Measurements from ENCODE around the gene CPN2.

Gene CPN2

DNA sequence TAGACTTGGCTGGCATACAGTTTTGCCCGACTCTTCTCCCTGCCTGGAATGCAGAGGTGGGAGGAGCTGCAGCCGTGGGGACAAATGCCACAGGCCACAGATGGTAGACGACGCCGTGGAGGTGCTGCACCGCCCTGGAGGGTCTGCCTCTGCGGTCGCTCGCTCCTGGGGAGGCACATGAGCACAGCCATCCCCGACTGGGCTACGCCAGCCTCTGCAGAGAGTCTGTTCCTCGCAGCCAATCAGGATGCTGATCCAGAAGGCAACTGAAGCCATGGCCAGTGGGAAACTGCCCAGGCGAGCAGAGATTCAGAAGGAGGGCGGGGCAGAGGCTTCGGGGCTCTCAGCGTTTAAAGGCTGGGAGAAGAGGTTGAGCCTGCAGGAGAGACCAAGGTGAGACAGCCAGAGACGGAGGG, 30.3 kb upstream of the CPN2 start:
- in situ Hi-C loops (cut with HindIII; ENCODE audit: low sequenced_read_pairs): no loop called here

DNA sequence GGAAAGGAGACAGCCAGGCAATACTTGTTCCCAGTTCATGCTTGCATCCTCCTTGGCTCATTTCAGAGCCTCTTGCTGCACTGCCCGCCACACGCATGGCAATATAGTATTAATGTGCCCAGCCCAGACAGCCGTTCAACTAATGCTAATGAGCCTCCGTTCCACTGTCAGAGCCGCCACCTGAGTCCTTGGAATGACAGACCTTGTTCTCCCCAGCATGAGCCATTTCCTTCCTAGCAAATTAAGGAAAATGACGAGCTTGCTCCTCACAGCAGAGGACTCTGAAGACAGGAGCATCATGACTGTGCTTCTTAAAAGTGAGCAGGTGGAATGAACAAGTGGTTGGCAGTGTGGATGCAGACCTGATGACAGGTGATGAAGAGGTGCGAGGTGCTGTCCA, 29.2 kb upstream of the CPN2 start:
- in situ Hi-C loops (cut with HindIII; ENCODE audit: low sequenced_read_pairs): no loop called here

DNA sequence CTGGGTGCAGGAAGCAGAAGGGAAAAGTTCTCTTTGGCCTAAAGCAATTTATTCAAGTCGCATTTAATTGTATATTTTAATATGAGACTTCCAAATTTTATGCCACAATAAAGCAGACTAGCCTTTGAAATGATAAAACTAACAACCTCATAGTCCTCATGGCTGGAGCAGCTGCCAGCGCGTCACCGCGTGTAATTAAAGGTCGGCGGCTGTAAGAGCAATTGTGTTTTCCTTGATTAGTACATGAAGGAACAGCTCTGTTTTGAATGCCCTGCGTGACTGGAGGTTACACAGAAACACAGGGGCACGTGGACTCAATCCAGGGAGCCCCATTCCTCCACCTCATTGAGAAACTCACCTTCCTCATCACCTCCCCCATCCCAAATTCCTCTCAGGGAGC, 28.5 kb upstream of the CPN2 start:
- in situ Hi-C loops (cut with HindIII; ENCODE audit: low sequenced_read_pairs): no loop called here

DNA sequence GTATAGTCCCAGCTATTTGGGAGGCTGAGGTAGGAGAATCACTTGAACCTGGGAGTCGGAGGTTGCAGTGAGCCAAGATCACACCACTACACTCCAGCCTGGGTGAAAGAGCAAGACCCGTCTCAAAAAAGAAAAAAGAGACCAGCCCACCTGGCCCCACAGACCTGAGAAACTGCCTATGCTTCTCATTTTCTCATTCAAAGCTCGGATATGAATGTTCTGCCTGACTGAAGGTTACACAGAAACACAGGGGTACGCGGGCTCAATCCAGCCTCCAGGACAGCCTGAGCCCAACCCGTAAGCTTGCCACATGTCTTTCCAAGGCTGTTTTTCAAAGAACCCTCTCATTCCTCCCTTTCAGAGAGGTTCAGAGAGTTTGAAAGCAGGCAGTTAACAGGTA, 28.1 kb upstream of the CPN2 start:
- in situ Hi-C loops (cut with HindIII; ENCODE audit: low sequenced_read_pairs): no loop called here

DNA sequence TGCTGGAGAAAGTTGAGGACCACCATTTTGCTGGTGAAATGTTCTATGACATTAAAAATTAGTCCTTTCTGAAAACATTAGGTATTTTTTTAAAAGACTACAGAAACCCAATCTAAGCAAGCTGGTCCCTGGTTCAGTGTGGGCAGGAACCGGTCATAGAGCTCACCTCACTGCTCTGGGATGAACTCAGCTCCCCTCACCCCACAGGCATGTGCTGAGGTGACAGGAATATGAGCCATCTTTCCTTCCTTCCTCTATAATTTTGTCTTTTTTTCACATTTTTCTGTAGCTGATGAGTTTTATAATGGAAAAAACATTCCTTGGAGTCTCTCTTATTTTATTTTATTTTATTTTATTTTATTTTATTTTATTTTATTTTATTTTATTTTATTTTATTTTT, 26.6 kb upstream of the CPN2 start:
- in situ Hi-C loops (cut with HindIII; ENCODE audit: low sequenced_read_pairs): no loop called here

DNA sequence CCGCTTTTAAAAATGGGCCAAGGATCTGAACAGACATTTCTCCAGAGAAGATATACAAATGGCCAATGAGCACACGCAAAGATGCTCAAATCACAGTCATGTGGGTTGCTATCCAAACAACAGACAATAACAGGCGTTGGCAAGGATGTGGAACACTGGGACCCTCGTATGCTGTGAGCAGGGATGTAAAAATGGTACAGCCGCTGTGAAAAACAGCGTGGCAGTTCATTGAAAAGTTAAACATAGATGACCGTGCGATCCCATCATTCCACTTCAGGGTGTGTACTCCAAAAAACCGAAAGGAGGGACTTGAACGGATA, 25.1 kb upstream of the CPN2 start:
- in situ Hi-C loops (cut with HindIII; ENCODE audit: low sequenced_read_pairs): no loop called here

DNA sequence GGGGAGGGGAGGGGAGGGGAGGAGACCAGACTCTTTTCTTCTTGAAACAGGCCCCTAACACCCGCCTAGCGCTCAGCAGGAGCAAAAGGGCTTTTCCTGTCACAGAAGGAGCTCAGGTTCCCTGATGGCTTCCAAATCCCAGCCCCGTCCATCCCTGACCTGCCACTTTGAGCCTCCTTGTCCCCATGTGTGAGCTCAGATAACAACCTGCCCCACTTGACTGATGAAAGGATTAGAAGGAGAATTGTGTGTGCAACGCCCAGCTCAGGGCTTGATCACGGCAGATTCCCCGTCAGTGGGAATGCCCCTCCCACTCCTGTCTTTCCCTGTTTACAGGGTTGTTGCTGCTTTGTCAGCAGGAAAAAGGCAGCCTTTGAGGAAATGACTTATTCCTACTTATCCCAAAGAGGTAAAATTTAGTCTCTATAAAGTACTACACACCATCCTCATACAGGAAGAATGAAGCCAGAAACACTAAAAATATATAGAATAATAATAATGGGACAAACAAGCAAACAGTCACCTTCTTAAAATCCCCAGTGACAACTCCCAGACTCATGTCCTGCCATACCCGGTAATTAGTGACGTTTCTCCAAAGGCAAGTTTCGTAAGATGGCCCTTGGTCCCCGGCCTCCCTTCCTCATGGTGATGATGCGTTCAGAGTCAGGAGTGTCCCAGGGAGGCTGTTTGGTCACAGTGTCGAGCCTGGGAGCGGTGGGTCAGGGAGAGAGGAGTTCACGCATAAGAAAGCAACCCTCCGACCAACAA, 24.5 kb upstream of the CPN2 start:
- in situ Hi-C loops (cut with HindIII; ENCODE audit: low sequenced_read_pairs): no loop called here

DNA sequence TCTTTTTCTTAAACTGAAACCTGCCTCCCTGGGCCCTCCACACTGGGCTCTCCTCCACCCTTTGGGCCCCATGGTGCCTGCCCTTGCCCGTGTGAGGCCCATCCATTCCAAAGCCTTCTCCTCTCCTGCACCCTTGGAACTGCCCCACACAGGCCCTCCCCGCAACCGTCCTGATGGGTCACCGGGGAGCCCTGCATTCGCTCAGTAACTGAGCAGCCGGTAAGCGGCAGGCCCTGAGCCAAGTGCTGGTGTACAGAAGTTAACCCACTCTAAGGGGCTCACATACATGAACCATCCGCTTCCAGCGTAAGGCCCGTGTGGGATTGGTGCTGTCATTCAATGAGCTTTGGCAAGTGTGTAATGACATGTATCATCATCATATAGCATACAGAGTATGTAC, 23.8 kb upstream of the CPN2 start:
- in situ Hi-C loops (cut with HindIII; ENCODE audit: low sequenced_read_pairs): no loop called here

DNA sequence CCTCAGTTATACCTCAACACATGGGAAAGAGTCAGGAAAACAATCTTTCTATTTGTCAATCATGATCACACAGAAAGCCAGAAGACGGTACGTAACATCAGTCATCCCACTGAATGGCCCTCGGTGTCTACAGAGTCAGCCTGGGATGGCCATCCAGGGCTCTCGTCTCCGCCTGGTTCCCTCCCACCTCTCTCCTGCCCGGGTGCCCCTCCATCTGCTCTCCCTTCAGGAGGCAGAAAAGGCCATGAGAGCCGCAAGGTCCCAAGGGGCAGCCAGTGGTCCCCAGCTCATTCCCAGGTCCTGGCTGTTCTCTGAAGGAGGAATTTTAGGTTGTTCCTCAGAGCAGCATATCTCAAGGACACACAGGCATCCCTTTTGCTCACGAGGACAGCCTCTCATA, 22.8 kb upstream of the CPN2 start:
- in situ Hi-C loops (cut with HindIII; ENCODE audit: low sequenced_read_pairs): no loop called here

DNA sequence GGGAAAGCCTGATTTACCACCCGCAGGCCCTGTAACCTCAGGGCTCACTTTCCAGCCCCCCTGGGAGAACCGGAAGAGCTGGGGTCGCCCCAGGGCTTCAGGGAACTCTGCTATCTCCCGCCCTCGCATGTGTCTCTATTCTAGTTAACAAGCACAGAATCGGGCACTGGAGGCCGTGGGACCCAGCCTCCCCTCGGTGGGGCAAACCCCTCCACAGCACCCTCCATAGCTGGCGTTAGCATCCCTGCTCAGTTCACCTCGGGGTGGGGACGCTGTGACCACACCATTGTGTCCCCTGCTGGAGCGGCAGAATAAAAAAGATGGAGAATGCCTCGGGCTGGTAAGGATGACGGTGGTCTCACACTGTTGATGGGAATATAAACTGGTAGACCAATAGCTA, 21.9 kb upstream of the CPN2 start:
- in situ Hi-C loops (cut with HindIII; ENCODE audit: low sequenced_read_pairs): no loop called here

DNA sequence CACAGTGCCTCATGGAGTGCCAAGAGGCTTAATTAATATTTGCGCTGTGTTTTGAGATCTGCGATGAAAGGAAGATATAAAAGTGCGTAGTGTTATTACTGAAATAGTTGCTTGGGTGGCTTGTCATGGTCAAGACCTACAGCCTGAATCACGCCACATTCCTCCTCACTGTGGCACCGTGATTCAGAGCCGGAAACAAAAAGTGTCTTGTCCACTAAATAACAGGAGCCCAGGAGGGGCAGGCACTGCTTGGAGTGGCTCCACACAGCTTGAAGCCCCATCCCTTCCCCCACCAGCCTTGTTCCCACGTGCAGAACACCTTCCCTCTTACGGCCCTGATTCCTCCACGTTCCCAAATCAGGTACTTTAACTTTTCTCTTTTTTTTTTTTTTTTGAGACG, 19.6 kb upstream of the CPN2 start:
- in situ Hi-C loops (cut with HindIII; ENCODE audit: low sequenced_read_pairs): no loop called here

DNA sequence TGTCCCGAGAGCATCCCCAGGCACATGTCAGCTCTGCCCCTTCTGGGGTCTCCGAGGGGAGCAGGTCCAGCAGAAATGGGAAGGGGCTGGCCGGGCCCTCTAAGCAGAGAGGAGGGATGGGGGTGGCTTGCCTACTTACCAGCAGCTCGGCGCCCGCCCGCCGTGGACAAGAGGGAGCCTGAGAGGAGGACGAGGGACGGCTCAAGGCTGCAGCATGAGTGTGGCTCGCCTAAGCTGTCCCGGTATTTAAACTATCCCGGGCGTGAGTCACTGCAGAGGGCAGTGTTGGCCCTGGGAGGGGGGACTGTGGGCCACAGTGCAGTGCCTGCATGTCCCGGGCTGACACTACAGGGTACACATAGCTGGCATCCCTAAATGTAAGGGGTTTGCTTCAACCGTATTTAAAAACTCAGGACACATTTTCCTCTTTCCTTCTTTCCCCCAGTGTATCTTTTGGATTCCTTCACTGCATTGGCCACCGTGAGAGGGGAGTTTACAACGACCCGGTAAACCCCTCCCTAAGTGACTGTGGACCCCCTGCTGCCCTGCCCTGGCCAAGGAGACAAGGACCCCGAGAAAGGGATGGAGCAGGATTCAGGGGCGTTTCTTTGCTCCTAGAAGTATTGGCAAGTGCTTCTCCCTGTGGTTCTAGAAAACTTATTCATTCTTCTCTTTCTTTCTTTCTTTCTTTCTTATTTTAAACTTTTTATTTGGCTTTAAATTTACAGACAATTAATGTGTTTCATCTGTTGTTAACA, 18.6 kb upstream of the CPN2 start, which contains the start of gene LRRC15:
LRRC15 (minus strand) TSS at position 222 of the 758 bp plus-strand sequence. CDS start 8,700 bp downstream, outside the sequence.
- in situ Hi-C loops (cut with HindIII; ENCODE audit: low sequenced_read_pairs): no loop called here

DNA sequence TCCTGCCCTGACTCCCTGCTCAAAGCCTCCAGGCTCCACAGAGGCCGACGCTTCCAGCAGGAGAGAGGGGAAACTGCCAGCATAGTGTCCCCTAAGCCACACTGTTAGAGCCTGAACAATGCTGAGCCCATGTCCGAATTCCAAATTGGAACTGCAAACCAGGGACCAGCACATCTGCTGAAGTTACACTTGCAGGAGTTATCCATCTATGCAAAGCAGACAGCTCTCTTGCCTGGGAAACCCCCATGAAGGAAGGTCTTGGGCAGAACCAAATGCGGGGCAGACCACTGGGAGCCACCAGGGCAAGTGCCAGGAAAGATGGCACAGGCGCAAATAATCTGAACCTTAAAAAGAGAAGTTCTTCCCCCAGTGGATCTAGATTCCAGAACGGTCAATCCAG, 17.8 kb upstream of the CPN2 start:
- in situ Hi-C loops (cut with HindIII; ENCODE audit: low sequenced_read_pairs): no loop called here

DNA sequence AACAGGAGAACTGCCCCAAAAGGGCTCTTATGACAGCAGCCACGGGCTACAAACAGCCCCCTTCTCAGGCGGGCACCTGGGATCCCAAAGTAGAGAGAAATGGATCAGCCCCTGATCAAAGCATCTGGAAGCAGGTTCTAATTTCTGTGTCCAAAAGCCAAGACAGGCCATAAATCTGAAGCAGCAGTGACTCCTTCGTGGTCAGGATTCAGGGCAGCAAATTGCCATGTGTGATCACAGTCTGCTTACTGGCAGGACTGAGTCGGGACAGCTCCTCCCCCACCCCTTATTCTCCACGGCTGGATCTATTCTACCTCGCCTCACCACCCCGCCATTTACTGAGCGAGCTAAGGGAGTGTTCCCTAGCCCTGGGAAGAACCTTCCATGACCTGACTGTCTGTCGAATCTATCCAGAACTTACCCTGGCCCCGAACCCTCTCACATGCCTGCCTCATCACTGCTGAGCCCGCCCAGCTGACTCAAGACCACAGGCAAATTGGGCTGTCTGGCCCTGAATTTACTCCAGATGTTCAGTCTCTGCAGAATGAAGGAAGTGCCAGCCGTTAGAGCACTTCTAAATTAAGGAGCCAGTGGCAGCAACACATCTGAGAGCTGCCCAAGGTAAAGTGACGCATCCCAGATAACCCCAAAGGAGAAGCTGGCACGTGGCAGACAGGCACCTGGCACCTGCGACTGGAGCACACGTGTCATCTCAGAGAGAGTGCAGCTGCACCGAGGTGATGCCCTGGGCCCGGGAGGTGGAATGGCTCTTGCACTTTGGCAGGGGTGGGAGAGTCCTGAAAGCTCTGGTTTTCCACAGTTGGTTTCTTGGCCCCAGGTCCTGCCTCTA, 17.1 kb upstream of the CPN2 start:
- in situ Hi-C loops (cut with HindIII; ENCODE audit: low sequenced_read_pairs): no loop called here

DNA sequence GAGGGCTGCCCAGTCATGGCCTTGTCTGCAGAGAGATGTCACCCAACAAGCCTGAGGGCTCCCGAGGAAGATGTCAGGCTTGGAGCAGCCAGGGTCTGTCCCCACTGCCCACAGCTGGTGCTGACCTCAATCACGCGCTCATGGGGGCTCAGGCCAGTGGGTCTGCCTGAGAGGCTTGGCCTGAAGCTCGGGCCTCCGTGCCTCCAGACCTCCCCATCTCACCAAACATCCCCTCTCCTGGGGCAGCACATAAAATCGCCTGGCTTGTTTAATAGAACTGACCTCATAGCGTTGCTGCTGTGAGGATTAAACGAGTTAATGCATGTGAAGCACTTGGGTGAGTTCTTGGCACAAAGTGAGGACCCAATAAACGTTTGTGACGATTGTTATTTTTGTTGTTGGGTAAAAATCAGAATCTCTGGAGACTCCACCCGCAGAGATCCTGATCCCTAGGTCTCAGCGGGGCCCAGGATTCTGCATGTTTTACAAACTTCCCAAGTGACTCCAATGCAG, 14.9 kb upstream of the CPN2 start:
- in situ Hi-C loops (cut with HindIII; ENCODE audit: low sequenced_read_pairs): no loop called here

DNA sequence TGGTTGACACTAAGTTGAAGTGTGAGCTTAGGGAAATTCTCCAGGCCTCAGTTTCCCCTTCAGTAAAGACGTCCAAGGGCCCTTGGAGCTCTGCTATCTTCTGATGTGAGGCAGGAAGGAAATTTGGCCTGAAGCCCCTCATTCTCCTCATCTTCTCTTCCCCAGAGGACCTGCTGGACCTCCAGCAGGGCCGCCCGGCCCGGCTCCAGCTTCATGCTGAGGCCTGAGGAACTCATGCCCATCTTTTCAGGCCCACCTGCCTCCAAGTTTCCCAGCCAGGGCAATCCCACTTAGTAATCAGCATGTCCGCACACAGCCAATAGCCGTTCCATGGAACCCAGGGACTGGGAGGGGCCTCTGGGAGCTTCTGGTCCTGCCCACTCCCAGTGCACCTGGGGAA, 14.4 kb upstream of the CPN2 start:
- in situ Hi-C loops (cut with HindIII; ENCODE audit: low sequenced_read_pairs): no loop called here

DNA sequence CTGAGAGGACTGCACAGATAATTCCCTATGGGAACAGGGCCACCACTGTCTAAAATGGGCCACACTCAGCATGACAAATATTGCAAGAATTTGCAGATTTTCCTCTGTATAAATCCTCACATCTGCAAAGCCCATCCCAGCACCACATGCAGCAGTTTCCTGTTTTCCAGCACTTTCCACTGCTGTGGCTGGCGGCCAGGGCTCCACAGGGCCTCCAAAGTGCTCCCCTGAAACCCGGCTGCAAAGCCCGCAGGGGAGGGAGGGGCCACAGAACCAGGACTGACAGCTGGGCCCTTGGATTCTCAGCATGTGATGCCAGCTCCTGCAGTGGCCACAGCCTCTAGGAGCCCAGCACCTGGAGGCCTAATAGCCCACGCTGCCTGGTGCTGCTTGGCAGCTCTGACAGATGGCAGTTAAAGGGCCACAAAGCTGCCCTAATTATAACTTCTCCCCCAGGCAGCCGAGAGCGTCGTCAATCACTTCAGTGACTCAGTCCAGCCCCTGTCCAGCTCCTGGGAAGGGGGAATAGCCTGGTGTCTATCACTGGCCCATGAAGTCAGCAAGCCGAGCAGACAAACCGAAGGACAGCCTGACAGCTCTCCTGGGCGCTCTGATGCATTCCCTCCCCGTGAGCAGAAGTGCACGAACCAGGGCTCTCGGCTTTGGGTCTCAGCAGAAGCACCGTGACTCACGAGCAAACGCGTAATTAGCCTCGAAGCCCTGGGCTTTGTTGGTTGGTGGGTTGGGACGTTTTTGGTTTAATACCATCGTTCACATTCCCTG, 13.7 kb upstream of the CPN2 start:
- in situ Hi-C loops (cut with HindIII; ENCODE audit: low sequenced_read_pairs): no loop called here

DNA sequence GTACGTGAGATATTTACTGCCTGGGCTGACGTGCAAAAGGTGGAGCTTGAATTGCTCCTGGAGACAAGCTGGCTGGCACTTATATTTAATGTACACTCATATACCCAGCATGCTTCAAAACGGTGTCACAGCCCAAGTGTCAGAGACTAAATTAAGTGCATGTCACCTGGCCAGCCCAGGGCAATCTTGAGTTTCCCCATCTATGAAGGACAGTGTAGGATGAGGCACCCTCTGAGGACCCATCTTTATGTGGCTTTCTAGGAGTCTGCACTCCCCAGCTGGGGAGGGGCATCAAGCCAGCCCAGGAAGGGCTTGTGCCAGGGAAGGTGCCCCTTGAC, 13.2 kb upstream of the CPN2 start:
- in situ Hi-C loops (cut with HindIII; ENCODE audit: low sequenced_read_pairs): no loop called here

DNA sequence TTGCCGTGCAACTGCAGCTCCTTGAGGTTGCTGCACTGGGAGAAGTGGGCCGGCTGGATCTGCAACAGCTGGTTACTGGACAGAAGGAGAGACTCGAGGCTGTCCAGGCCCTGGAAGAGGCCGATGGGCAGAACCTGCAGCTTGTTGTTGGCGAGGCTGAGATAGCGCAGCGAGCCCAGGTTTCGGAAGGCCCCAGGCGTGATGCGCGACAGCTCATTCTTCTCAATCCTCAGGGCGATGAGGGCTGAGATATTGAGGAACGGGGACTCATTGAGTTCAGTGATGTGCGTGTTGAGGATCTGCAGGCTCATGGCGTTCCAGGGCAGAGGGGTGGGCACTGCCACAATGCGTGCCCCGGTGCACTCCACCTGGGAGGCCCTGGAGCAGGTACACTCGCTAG, 9.4 kb upstream of the CPN2 start:
- in situ Hi-C loops (cut with HindIII; ENCODE audit: low sequenced_read_pairs): no loop called here

DNA sequence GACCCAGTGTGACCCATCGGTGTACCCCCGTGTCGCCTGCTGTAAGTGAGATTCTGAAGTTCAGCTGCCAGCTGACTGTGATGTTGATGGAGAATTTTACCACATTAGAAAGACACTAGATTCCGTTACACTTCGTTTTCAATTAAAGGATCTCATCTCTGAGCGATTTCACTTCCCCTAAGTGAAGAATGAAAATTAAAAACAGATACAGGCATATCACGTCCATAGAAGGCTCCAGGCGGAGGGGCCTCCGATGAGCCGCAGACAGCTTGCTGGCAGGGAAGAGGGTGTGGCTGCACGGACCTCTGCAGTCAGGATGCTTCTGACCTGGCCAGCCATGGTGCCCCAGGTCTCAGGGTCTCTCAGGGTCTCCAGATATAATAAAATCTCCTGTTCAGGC, 6.6 kb upstream of the CPN2 start:
- in situ Hi-C loops (cut with HindIII; ENCODE audit: low sequenced_read_pairs): no loop called here

DNA sequence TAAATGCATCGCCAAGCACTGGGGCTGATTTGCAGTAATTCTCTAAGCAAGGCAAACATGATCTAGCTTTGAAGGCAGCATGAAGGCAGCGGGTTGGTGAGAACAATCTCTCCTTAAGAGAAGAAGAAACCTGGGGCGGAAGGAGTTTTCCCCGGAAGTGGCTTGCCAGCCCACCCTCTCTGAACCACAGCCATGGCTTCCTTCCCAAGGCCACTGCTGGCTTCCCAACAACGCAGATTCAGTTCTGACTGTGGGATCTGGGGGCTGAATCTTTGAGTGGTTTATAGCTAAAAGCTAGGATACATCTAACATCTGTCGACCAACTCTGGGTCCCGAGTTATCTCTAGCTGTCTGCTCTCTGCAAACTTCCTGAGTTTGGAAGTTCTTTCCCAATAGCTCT, 4.3 kb upstream of the CPN2 start:
- in situ Hi-C loops (cut with HindIII; ENCODE audit: low sequenced_read_pairs): no loop called here

Data from endothelial cell of hepatic sinusoid (primary cell).